GM19240 (cell line): Measurements from ENCODE around the gene CIDEC.

Experiments
- DNase-seq: peaks from one replicate; pipeline ENCODE4 v3.0.0; 2011; ENCODE audit warnings: low spot score; ENCODE audit not compliant: insufficient read length

Gene CIDEC, protein sequence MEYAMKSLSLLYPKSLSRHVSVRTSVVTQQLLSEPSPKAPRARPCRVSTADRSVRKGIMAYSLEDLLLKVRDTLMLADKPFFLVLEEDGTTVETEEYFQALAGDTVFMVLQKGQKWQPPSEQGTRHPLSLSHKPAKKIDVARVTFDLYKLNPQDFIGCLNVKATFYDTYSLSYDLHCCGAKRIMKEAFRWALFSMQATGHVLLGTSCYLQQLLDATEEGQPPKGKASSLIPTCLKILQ

DNA sequence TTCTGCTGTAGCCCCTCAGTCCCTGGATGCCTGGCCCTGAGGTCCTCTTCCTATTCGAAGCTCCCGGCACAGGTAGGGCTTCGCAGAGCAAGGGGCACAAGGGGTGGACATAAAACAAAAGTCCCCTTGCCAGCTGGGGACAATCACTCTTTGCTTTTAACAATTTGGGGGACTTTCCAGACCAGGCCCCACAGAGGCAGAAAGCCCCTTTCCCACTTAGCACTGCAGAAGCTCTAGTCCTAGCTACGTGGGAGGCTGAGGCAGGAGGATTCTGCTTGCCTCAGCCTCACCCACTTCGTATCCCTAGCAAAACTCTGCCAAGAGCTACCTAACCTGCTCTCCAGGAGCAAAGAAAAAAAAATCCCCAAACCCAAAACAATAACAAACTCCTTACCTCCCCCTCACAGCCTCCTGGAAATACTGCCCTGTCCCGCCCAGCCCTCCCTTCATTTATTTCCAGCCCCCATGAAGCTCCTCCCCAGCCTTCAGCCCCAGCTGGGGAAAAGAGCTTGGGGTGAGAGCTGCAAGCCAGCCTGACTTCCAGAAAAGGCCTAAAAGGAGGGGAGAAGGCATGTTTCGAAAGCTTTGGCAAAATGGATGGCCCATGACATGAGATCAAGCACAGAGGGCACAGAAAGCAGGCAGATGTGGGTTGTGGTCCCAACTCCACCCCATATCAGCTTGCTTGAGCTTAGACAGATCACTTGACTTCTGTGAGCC lies at the start of gene CIDEC:
TSS of gene CIDEC (minus strand) at position 424 of the 720 bp plus-strand sequence. CDS start 1,767 bp downstream, outside the sequence.
- DNase-seq: no peak

DNA sequence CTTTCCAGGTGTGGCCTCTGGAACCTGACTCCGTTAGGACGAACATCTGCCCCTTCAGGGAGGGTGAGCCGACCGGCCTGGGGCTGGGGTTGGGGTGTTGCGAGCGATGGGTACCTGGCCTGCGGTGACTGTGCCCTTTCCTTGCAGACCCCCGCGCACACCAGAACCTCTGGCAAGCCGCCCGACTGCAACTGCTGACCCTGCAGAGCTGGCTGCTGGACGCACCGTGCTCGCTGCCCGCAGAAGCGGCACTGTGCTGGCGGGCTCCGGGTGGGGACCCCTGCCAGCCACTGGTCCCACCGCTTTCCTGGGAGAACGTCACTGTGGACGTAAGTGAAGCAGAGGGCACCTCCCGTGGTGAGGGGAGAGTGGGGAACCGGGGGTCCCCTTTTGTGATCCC lies 48.1 kb upstream of the CIDEC start:
- no peak for DNase-seq

DNA sequence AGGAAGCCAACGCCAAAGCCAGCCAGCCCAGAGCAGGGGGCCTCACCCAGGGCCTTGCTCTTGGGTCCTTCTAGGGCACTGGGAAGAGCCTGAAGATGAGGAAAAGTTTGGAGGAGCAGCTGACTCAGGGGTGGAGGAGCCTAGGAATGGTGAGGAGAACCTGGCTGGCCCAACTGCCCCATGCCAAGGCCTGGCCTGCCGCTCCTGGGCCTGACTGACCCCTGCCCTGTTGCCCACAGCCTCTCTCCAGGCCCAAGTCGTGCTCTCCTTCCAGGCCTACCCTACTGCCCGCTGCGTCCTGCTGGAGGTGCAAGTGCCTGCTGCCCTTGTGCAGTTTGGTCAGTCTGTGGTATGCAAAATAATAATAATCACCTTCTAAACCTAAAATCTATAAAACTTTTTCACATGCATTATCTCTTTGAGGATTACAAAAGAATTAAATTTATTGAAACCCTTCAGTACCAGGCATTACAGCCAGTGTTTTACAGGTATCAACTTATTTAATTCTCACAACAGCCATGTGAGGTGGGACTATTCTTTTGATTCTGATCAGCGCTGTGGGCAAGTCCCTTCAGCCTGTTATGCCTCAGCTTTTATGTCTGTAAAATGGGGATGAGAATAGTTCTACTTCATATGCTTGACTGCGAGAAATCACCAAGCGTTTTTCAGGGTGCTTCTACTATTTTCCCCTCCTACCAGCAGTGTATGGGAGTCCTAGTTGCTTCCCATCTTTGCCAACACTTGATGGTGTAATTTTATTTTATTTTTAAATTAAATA lies 38.4 kb upstream of the CIDEC start:
- DNase-seq: no peak

DNA sequence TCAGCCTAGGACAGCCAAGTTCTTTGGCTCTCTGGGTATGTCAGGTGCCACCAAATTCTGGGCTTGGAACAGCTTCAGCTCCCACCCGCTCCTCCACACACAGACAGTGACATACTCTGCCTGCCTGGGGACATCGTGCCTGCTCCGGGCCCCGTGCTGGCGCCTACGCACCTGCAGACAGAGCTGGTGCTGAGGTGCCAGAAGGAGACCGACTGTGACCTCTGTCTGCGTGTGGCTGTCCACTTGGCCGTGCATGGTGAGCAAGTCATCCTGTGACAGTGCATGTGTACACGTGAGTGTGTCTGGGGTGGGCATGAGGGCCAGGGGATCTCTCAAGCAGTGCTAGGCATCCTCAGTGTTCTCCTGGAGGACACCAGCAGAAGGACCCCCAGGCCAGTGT lies 37.8 kb upstream of the CIDEC start:
- DNase-seq: no peak

DNA sequence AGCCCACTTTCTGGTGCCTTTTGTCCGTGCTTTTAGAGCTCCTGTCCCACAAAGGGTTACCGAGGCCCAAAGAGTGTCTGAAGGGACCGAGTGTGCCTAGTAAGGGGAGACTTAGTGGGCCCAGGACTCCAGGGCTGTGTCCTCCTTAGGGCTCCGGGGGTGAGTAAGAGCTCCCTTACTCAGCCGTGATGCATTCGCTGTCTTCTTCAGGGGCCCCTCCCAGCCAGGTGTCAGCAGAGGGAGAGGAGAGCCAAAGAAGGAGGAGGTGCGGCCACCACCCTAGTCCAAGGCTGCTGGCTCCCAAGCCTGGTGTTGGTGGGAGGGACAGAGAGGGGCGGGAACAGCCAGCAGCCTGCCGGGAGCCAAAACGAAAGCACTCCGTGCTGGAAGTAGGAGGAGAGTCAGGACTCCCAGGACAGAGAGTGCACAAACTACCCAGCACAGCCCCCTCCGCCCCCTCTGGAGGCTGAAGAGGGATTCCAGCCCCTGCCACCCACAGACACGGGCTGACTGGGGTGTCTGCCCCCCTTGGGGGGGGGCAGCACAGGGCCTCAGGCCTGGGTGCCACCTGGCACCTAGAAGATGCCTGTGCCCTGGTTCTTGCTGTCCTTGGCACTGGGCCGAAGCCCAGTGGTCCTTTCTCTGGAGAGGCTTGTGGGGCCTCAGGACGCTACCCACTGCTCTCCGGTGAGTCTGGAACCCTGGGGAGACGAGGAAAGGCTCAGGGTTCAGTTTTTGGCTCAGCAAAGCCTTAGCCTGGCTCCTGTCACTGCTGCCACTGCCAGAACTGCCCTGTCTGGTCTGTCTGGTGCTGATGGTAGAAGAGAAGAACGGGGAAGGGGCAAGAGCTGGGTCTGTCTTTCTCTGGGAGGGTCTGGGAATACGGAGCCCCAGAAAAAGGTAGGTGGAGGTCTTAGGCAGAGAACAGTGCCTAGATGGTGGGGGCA lies 37.0 kb upstream of the CIDEC start, which contains the start of gene IL17RC:
TSS of gene IL17RC (plus strand) at position 365 of the 947 bp plus-strand sequence. CDS start at position 583, 218 bp downstream.
- no peak for DNase-seq

DNA sequence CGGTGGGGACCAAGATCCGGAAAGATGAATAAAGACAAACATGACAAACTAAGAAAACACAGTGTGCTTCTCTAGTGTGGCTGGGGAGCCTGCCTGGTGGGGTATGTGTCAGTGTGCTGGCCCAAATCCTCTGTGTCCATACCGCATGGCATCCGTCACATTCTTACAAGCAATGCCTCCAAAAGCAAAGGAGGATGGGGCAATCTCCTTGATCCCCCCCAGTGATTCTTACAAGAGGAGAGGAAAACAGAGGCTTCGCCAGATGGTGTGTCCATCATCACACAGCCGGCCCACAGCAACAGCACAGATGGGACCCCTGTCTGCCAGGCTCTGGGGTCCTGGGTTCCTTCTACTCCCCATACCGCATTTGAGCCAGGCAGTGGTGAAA lies 36.3 kb upstream of the CIDEC start:
- no peak for DNase-seq

DNA sequence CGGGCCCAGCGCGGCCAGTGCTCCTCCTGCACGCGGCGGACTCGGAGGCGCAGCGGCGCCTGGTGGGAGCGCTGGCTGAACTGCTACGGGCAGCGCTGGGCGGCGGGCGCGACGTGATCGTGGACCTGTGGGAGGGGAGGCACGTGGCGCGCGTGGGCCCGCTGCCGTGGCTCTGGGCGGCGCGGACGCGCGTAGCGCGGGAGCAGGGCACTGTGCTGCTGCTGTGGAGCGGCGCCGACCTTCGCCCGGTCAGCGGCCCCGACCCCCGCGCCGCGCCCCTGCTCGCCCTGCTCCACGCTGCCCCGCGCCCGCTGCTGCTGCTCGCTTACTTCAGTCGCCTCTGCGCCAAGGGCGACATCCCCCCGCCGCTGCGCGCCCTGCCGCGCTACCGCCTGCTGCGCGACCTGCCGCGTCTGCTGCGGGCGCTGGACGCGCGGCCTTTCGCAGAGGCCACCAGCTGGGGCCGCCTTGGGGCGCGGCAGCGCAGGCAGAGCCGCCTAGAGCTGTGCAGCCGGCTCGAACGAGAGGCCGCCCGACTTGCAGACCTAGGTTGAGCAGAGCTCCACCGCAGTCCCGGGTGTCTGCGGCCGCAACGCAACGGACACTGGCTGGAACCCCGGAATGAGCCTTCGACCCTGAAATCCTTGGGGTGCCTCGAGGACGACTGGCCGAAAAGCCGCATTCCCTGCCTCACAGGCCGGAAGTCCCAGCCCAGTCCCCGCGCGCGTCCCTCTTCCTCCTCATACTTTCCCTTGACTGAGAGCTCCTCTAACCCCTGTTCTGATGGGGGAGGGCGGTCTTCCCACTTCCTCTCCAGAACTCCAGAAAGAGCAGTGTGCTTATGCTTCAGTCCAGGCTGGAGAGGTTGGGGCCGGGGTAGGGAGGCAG lies 35.4 kb upstream of the CIDEC start:
- DNase-seq: no peak

DNA sequence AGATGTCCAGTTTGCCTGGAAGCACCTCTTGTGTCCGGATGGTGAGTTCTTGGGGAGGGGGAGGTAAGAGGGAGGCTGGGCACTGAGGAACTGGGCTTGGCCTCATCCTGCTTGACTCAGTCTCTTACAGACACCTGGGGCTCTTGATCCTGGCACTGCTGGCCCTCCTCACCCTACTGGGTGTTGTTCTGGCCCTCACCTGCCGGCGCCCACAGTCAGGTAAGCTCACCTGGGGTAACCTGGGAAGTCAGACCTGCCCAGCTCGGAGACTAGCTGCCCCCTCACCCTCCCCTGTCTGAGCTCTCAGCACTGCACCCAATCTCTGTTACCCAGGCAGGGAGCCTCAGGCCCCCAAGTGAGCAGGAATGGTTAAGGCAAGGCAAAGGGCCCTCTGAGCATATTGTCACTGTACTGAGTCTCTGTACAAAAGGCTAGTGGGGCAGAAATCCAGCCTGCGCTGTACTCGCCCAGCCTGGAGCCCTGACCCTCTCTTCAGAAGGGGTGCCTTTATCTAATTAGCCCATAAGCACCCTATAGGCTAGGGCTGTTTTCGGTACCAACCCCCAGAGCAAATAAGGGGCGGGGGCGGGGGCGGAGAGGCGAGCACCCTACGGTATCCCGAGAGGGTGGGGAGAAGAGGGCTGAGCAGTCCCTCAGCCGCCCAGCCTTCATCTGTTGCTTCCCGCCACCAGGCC lies 34.7 kb upstream of the CIDEC start:
- DNase-seq: no peak

DNA sequence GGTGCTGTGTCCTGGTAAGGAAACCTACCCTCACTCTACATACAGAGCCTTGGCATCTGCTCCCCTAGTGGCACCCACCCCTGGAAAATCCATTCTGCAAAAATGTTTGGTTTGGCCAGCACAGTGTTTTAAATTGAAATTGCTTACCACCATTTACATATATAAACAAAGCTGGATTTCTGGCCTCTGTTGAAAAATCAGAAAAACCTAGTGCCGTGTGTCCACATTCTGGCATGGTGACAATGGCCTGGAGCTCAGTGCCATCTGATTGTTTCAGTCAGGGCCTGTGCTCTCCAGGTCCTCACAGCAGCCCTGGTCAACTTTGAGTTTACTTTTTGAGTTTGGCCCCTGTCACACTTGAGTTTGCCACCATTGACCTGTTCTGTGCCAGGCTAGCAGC lies 34.0 kb upstream of the CIDEC start:
- no peak for DNase-seq

DNA sequence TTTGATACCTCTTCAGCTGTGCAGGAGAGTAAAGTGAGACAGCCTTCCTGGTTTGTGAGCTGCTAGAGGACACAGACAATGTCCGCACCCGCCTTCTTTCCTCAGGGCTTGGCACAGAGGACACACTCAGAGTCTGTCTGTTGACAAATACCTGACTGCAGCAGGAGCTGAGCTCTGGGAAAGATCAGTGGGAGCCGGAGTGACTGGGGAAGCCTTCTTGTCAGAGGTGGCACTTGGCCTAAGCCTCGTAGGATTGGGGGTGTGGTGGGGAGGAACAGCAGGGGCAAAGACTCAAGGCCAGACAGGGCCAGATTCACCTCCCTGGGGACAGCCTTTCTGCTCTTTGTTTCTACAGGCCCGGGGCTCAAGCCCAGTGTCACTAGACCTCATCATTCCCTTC lies 33.5 kb upstream of the CIDEC start:
- DNase-seq: no peak

DNA sequence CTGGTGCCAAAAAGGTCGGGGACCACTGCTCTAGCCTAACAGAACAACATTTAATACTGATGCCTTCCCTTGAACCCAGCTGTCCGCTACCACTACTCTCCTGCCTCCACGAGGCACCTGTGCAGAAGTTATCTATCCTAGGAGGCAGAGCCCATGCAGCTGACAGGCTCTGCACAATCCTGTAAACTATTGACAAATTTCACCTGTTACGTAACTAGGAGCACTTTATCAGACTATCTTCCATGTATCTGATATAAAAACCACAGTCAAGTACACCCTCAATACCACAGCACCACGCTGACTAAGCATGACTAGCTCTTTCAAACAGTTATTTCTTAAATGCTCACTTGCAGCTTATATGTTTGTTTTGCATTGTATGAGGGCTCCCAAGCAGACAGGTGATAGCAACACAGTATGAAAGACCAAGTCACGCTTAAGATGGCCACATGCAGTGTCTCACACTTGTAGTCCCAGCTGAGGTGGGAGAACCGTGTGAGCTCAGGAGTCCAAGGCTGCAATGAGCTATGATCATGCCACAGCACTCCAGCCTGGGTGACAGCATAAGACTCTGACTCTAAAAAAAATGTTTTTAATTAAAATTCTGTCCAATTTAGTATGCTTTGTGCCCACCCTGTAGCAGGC lies 32.4 kb upstream of the CIDEC start:
- no peak for DNase-seq

DNA sequence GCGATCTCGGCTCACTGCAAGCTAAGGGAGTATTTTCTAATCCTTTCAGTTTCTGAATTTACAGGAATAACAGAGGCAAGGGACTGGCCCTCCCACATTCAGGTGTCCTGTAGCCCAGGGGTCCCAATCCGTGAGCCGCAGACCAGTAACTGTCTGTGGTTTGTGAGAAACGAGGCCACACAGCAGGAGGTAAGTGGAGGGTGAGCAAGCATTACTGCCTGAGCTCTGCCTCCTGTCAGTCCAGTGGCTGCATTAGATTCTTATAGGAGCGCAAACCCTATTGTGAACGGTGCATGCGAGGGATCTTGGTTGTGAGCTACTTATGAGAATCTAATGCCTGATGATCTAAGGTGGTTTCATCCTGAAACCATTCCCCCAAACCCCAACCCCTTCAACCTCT lies 31.8 kb upstream of the CIDEC start:
- no peak for DNase-seq

DNA sequence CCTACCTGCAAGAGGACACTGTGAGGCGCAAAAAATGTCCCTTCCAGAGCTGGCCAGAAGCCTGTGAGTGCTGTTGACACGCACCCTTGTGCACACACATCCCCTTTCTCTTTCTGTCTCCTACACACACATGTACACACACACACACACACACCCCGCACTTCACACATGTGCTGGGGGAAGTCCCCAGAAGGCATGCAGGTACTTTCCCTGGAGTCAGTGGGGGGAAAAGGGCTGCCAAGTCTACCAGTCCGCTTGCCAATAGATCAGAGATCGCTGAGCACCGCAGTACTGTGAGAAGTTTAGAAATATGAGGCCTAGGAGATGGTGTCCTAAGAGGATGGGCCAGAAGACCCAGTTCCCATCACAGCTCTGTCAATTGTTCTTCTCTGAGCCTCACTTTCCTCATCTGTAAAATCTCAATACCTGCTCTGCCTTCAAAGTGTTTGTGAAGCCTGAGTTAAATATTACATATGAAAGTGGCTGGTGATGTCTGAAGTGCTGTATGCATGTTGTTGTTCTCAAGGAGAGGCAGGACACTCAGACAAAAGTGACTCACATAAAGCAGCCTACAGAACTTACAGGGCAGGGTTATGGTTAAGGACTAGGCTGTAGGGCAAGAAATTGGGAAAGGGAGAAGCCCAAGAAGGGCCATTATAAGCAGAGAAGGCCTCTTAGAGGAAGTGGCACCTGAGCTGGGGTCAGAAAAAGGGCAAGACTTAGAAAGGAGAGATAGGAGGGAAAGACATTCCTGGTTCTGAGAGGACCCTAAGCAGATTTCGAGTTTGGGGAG lies 29.4 kb upstream of the CIDEC start:
- DNase-seq: no peak

DNA sequence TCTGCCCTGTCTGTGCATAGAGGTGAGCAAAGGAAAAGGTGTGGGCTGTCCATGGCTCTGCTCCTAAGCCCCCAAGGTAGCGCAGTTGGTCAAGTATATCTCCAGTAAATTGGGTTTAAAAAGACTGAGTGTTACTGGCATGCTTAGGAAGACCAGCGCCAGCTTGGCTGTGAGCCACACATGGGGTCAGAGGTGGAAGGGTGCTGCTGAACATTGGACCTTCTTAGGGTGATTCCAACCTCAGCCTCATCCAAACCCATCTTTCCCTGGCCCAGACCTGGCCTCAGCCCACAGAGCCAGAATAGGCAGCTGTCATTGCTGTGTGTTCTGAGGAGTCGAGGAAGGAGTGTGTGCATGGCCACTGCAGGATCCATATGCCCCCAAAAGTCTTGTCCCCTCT lies 28.2 kb upstream of the CIDEC start:
- no peak for DNase-seq

DNA sequence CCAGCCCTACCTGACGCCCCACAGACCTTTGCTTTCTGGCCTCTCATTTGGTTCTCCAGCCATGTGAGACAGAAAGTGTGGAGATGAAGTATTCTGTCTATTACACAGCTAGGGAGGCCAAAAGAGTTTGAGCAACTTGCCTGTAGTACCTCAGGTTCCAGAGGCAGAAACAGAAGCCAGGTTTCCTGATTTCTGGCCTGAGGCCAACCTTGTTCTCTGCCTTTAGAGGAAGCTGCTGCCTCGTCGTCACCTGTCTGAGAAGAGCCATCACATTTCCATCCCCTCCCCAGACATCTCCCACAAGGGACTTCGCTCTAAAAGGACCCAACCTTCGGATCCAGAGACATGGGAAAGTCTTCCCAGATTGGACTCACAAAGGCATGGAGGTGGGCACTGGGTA lies 26.4 kb upstream of the CIDEC start:
- no peak for DNase-seq

DNA sequence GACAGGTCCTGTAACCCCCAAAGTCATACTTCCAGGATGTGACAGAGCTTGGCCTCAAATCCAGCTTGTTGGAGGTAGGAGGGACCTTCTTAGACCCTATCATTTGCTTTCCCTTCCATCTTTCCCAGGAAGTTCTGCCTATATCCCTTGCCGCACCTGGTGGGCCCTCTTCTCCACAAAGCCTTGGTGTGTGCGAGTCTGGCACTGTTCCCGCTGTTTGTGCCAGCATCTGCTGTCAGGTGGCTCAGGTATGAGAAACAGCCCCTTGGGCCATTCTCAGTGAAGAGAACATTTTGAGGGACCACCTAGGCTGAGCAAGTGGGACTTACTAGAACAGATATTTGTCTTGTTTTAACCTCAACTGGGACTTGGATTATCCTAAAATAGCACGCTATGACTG lies 23.9 kb upstream of the CIDEC start:
- DNase-seq: no peak

DNA sequence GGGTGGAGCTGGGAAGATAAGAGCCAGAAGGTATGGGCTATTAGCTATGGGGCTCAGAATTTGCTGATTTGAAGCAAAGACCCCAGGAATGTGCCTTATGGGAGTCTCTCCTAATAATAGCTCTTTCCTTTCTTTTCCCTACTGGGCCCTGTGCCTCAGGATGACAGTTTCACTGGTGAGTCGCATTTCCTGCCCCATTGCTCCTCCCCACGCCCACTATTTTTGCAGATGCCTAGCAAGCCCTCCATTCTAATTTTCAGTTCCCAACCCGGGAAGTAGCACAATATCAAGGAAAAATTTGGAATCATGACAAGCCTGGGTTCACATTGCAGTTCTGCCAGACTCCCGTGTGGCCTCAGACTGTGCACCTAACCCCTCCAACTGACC lies 23.2 kb upstream of the CIDEC start:
- DNase-seq: no peak
